Cerebellar nuclear complex (tissue), 1 donor: ENCODE measurements around the gene HAUS5.

Experiments used
- DNase-seq, 2 experiments: peaks; one replicate each; lab custom pipeline; 2025; lab: John Stamatoyannopoulos, UW

The HAUS5 gene

GRCh38 chr19:35607661-35608060 lies 4.9 kb upstream of the HAUS5 start:
- DNase-seq: no peak

- no peak for DNase-seq
Observed at GRCh38 chr19:35608251-35608650, 4.3 kb upstream of the HAUS5 start.

GRCh38 chr19:35609851-35610353 lies 2.6 kb upstream of the HAUS5 start:
- no peak for DNase-seq

GRCh38 chr19:35612224-35612558 lies 344 bp upstream of the HAUS5 start:
- no peak for DNase-seq

- DNase-seq: no peak
Observed at GRCh38 chr19:35613574-35613973, 1.0 kb downstream of the HAUS5 start.

- no peak for DNase-seq
Observed at GRCh38 chr19:35615036-35615435, 2.5 kb downstream of the HAUS5 start.

GRCh38 chr19:35618857-35619256 lies 6.3 kb downstream of the HAUS5 start:
- DNase-seq: no peak

GRCh38 chr19:35619290-35619923 lies 6.9 kb downstream of the HAUS5 start:
- no peak for DNase-seq

GRCh38 chr19:35620001-35620400 lies 7.5 kb downstream of the HAUS5 start:
- DNase-seq: no peak

GRCh38 chr19:35621708-35622107 lies 9.2 kb downstream of the HAUS5 start:
- no peak for DNase-seq

GRCh38 chr19:35622750-35623149 lies 10.2 kb downstream of the HAUS5 start:
- DNase-seq: no peak

GRCh38 chr19:35623327-35624010 lies 10.9 kb downstream of the HAUS5 start:
- no peak for DNase-seq

GRCh38 chr19:35628264-35628564 lies 15.7 kb downstream of the HAUS5 start:
- no peak for DNase-seq

GRCh38 chr19:35628565-35629331 lies 16.2 kb downstream of the HAUS5 start, which contains the start of gene RBM42:
Gene RBM42 (plus strand): TSS chr19:35629036. CDS start chr19:35629154, 118 bp downstream.
- peak; percentile 83 to 95 for DNase-seq

- DNase-seq: no peak
Observed at GRCh38 chr19:35629332-35629633, 16.7 kb downstream of the HAUS5 start.

- DNase-seq: no peak
Observed at GRCh38 chr19:35633727-35634440, 21.3 kb downstream of the HAUS5 start.

- DNase-seq: no peak
Observed at GRCh38 chr19:35636651-35637050, 24.1 kb downstream of the HAUS5 start.

GRCh38 chr19:35637165-35637564 lies 24.6 kb downstream of the HAUS5 start:
- DNase-seq: no peak

- no peak for DNase-seq
Observed at GRCh38 chr19:35639321-35639639, 26.7 kb downstream of the HAUS5 start.

GRCh38 chr19:35639863-35640262 lies 27.3 kb downstream of the HAUS5 start:
- no peak for DNase-seq

GRCh38 chr19:35641515-35642151 lies 29.1 kb downstream of the HAUS5 start, which contains the start of gene ETV2:
Gene ETV2 (plus strand): TSS chr19:35641745. CDS start chr19:35642461, 716 bp downstream.
- no peak for DNase-seq

- DNase-seq: no peak
Observed at GRCh38 chr19:35642312-35642711, 29.8 kb downstream of the HAUS5 start.
